Liver (tissue), 3 donors: ENCODE measurements around the gene FURIN.

ENCODE experiments used
- EGR1 ChIP-seq, 2 donors: IDR thresholded peaks; 2 replicates each; pipeline ENCODE4 v1.6.1; 2016 to 2018; ENCODE audit warnings: antibody characterized with exemption in 2 of 2, low read depth in 2 of 2
- GABPA ChIP-seq, 2 donors: IDR thresholded peaks in 1 of 2; conservative IDR thresholded peaks in 1 of 2; 2 replicates each; pipeline ENCODE4 v1.6.1; 2016; ENCODE audit warnings: antibody characterized with exemption in 2 of 2, mild to moderate bottlenecking in 1 of 2, moderate library complexity in 1 of 2
- JUND ChIP-seq, 2 donors: IDR thresholded peaks; 2 replicates each; pipeline ENCODE4 v1.6.1; 2016; ENCODE audit warnings: antibody characterized with exemption in 2 of 2
- MAX ChIP-seq: IDR thresholded peaks from 2 replicates; pipeline ENCODE4 v1.6.1; 2016; ENCODE audit warnings: antibody characterized with exemption
- RXRA ChIP-seq, 2 donors: IDR thresholded peaks; 2 replicates each; pipeline ENCODE4 v1.6.1; 2017 to 2018; ENCODE audit warnings: antibody characterized with exemption in 2 of 2, mild to moderate bottlenecking in 1 of 2
- SP1 ChIP-seq: IDR thresholded peaks from 2 replicates; pipeline ENCODE4 v1.6.1; 2018; ENCODE audit warnings: antibody characterized with exemption, mild to moderate bottlenecking
- TAF1 ChIP-seq: conservative IDR thresholded peaks from 2 replicates; pipeline ENCODE4 v1.6.1; 2016; ENCODE audit warnings: antibody characterized with exemption, mild to moderate bottlenecking
- ZBTB33 ChIP-seq: IDR thresholded peaks from 2 replicates; pipeline ENCODE4 v1.6.1; 2016; ENCODE audit warnings: antibody characterized with exemption
- TF ChIP-seq, protein P1 (sequence below): fragments of 150-350 bp; IDR thresholded peaks from 2 replicates; pipeline ENCODE4 v1.5.1; 2017; ENCODE audit warnings: improper control_type of control experiment, low read depth, low read length; ENCODE audit not compliant: missing input control
- TF ChIP-seq, protein P2 (sequence below): IDR thresholded peaks from 2 replicates; pipeline ENCODE4 v1.6.1; 2016; ENCODE audit warnings: antibody characterized with exemption, mild to moderate bottlenecking
- donor health status: healthy.
- donor health status: healthy.

GRCh38 chr15:90906181-90906849, 37.9 kb downstream of the FURIN start:
- TF ChIP-seq, protein P1, sequence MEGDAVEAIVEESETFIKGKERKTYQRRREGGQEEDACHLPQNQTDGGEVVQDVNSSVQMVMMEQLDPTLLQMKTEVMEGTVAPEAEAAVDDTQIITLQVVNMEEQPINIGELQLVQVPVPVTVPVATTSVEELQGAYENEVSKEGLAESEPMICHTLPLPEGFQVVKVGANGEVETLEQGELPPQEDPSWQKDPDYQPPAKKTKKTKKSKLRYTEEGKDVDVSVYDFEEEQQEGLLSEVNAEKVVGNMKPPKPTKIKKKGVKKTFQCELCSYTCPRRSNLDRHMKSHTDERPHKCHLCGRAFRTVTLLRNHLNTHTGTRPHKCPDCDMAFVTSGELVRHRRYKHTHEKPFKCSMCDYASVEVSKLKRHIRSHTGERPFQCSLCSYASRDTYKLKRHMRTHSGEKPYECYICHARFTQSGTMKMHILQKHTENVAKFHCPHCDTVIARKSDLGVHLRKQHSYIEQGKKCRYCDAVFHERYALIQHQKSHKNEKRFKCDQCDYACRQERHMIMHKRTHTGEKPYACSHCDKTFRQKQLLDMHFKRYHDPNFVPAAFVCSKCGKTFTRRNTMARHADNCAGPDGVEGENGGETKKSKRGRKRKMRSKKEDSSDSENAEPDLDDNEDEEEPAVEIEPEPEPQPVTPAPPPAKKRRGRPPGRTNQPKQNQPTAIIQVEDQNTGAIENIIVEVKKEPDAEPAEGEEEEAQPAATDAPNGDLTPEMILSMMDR: no peak
- TF ChIP-seq EGR1 (IDR thresholded peaks at IDR 0.05; ENCODE audit: low read depth in 2 of 2): no peak
- no peak for TF ChIP-seq TAF1
- no peak for TF ChIP-seq GABPA (IDR thresholded peaks at IDR 0.05 in 1 of 2, conservative IDR thresholded peaks at IDR 0.05 in 1 of 2)
- TF ChIP-seq SP1: no peak
- TF ChIP-seq RXRA (IDR thresholded peaks at IDR 0.05): no peak
- TF ChIP-seq JUND (IDR thresholded peaks at IDR 0.05): no peak
- TF ChIP-seq MAX: no peak
- TF ChIP-seq ZBTB33: no peak
- TF ChIP-seq, protein P2, sequence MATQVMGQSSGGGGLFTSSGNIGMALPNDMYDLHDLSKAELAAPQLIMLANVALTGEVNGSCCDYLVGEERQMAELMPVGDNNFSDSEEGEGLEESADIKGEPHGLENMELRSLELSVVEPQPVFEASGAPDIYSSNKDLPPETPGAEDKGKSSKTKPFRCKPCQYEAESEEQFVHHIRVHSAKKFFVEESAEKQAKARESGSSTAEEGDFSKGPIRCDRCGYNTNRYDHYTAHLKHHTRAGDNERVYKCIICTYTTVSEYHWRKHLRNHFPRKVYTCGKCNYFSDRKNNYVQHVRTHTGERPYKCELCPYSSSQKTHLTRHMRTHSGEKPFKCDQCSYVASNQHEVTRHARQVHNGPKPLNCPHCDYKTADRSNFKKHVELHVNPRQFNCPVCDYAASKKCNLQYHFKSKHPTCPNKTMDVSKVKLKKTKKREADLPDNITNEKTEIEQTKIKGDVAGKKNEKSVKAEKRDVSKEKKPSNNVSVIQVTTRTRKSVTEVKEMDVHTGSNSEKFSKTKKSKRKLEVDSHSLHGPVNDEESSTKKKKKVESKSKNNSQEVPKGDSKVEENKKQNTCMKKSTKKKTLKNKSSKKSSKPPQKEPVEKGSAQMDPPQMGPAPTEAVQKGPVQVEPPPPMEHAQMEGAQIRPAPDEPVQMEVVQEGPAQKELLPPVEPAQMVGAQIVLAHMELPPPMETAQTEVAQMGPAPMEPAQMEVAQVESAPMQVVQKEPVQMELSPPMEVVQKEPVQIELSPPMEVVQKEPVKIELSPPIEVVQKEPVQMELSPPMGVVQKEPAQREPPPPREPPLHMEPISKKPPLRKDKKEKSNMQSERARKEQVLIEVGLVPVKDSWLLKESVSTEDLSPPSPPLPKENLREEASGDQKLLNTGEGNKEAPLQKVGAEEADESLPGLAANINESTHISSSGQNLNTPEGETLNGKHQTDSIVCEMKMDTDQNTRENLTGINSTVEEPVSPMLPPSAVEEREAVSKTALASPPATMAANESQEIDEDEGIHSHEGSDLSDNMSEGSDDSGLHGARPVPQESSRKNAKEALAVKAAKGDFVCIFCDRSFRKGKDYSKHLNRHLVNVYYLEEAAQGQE: no peak
